Calu3 (cell line): ENCODE data around the gene CMIP. TPM values are rescaled to one million over a fixed set of nuclear protein-coding genes. Genes with fewer than 3 reads are reported as not detected.

ENCODE experiments used
- BruUV-seq: library from RNA; stranded (reverse); fragments of 400-500 nt; replicated peaks from 2 replicates; lab custom pipeline; 2021; lab: Mats Ljungman, UMichigan
- CTCF ChIA-PET: fragments of 300-600 bp; sonication (Branson Sonifier 250); formaldehyde crosslinking; loops from one replicate; lab custom pipeline; 2022; ENCODE audit warnings: antibody characterized with exemption; lab: Charles Lee
- DNase-seq: peaks from one replicate; pipeline ENCODE4 v3.0.0; 2022
- H3K27ac Mint-ChIP-seq: one replicate; pipeline ENCODE4 v1.8.0; 2022; ENCODE audit warnings: mixed read lengths; ENCODE audit not compliant: unreplicated experiment
- H3K27me3 Mint-ChIP-seq: one replicate; pipeline ENCODE4 v1.8.0; 2022; ENCODE audit warnings: mixed read lengths; ENCODE audit not compliant: unreplicated experiment
- H3K36me3 Mint-ChIP-seq: one replicate; pipeline ENCODE4 v1.8.0; 2022; ENCODE audit warnings: mild to moderate bottlenecking, moderate library complexity, mixed read lengths; ENCODE audit not compliant: insufficient read depth, unreplicated experiment
- H3K4me1 Mint-ChIP-seq: one replicate; pipeline ENCODE4 v1.8.0; 2022; ENCODE audit warnings: mild to moderate bottlenecking, low read depth, mixed read lengths; ENCODE audit not compliant: unreplicated experiment
- H3K4me3 Mint-ChIP-seq: one replicate; pipeline ENCODE4 v1.8.0; 2022; ENCODE audit warnings: mild to moderate bottlenecking, low read depth, moderate library complexity, mixed read lengths; ENCODE audit not compliant: unreplicated experiment
- H3K9me3 Mint-ChIP-seq: one replicate; pipeline ENCODE4 v1.8.0; 2022; ENCODE audit warnings: low read depth, mixed read lengths; ENCODE audit not compliant: unreplicated experiment
- intact Hi-C: fragments of 100-400 bp; cut with micrococcal nuclease; formaldehyde crosslinking; loops from one replicate; pipeline ENCODE4 v1.10.0; 2022; ENCODE audit not compliant: unreplicated experiment
- total RNA-seq: library from RNA; stranded (reverse); gene quantifications from 2 replicates; pipeline ENCODE4 v1.2.3, GENCODE V29; 2022
- TF ChIP-seq, protein P1 (sequence below): fragments of 200-600 bp; IDR thresholded peaks from one replicate; pipeline ENCODE4 v1.8.0; 2022; ENCODE audit warnings: antibody characterized with exemption; ENCODE audit not compliant: unreplicated experiment

The CMIP gene
- total RNA-seq, 1 experiment from 2014 or later = 82.7 TPM

DNA sequence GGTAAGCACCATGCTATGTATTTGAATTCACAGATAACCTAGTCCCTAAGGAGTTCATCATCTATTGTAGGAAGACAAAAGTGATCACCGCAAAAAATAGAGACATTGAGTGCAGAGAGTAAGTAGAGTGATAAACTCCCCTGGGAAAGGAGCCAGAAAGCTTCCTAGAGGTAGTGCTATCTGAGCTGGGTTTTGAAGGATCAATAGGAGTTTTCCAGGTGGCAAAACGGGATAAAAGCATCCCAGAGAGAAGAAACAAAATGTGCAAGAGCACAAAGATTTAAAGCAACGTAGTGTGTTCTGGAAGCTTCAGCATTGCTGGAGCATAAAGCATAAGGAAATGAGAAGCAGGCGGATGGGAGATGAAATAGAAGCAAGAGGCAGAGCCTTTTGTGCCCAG, 213.8 kb downstream of the CMIP start:
- no peaks in the 10 kb centered on the region for H3K27me3 Mint-ChIP-seq
- TF ChIP-seq, protein P1, sequence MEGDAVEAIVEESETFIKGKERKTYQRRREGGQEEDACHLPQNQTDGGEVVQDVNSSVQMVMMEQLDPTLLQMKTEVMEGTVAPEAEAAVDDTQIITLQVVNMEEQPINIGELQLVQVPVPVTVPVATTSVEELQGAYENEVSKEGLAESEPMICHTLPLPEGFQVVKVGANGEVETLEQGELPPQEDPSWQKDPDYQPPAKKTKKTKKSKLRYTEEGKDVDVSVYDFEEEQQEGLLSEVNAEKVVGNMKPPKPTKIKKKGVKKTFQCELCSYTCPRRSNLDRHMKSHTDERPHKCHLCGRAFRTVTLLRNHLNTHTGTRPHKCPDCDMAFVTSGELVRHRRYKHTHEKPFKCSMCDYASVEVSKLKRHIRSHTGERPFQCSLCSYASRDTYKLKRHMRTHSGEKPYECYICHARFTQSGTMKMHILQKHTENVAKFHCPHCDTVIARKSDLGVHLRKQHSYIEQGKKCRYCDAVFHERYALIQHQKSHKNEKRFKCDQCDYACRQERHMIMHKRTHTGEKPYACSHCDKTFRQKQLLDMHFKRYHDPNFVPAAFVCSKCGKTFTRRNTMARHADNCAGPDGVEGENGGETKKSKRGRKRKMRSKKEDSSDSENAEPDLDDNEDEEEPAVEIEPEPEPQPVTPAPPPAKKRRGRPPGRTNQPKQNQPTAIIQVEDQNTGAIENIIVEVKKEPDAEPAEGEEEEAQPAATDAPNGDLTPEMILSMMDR = no peak
- H3K27ac Mint-ChIP-seq = no peak overlapping the region
- no peak overlapping the region for H3K4me3 Mint-ChIP-seq
- intact Hi-C loops = no loop called here
- no TSS peak for BruUV-seq
- no peaks in the 10 kb centered on the region for H3K4me1 Mint-ChIP-seq
- H3K9me3 Mint-ChIP-seq = no peaks in the 10 kb centered on the region
- no peak for DNase-seq
- peaks cover 27% of the 10 kb centered on the region for H3K36me3 Mint-ChIP-seq
- CTCF ChIA-PET = no interaction called here

DNA sequence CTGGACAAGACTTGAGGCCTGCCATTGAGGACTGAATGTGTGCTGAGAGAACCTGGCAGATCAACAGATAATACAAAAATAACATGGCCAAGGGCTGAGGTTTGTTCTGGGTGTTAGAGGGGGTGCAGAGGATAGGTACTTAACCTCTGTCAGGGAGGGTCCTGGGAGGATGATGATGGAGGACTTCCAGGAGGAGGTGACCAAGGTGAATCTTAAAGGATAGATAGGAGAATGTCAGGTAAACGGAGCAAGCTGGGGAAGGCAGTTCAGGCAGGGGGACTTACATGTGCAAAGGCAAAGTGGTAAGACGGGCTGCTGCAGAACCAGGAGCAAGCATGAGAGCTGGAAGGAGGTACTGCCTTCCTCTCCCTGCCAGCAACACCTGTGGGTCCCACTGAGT, 214.6 kb downstream of the CMIP start:
- DNase-seq = no peak
- intact Hi-C loops = no loop called here
- peaks cover 35% of the 10 kb centered on the region for H3K36me3 Mint-ChIP-seq
- peak overlapping the region; percentile 25 for H3K27ac Mint-ChIP-seq
- no peaks in the 10 kb centered on the region for H3K4me1 Mint-ChIP-seq
- TF ChIP-seq, protein P1 = no peak
- CTCF ChIA-PET = no interaction called here
- no peaks in the 10 kb centered on the region for H3K27me3 Mint-ChIP-seq
- H3K9me3 Mint-ChIP-seq = no peaks in the 10 kb centered on the region
- BruUV-seq = no TSS peak
- no peak overlapping the region for H3K4me3 Mint-ChIP-seq

DNA sequence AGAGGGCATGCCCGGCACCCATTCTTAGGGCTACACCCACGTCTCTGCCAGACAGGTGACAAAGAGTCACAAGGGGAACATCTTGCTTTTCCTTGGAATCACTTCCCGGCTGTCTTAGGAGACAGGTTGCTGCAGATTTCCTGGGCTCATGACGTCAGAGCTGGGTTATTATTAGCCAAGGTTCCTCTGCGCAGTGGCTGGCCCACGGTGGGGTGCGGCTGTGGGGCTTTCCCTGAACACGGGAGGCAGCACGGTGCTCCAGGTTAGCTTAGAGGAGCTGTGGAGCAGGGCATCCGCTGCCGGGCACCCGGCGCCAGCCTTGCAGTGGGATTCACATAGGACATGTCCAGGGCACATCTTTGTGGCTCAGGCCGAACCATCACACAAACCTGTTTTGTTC, 216.5 kb downstream of the CMIP start:
- intact Hi-C loops = no loop called here
- peaks cover 42% of the 10 kb centered on the region for H3K36me3 Mint-ChIP-seq

DNA sequence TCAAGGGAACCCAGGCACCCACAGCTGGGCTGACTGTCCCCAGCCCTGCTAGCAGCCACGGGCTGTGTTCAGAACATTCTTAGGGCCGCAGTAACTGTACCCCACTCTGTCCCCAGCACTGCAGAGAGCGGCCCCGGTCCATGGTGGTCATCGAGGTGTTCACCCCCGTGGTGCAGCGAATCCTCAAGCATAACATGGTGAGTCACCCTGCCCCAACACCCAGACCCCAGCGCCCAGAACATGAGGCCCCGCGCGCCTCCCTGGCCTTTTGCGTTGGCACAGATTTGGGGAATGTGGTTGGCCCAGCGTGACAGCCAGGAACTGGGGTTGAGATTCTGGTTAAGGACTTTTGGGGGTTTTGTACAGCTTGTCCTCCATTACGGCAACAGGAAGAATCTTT, 219.5 kb downstream of the CMIP start:
- TF ChIP-seq, protein P1 = no peak
- CTCF ChIA-PET = no interaction called here
- no peak for DNase-seq
- Mint-ChIP-seq H3K4me1 (no peaks in the 10 kb centered on the region), H3K9me3 (no peaks in the 10 kb centered on the region), H3K27ac (no peak overlapping the region), H3K4me3 (no peak overlapping the region), H3K27me3 (no peaks in the 10 kb centered on the region), H3K36me3 (peaks cover 47% of the 10 kb centered on the region)
- intact Hi-C loops = no loop called here
- no TSS peak for BruUV-seq

More for the DNA sequence above, 216.5 kb downstream of the CMIP start:
- no peak overlapping the region for H3K27ac Mint-ChIP-seq
- CTCF ChIA-PET = no interaction called here
- no peaks in the 10 kb centered on the region for H3K27me3 Mint-ChIP-seq
- no TSS peak for BruUV-seq
- no peak overlapping the region for H3K4me3 Mint-ChIP-seq
- no peaks in the 10 kb centered on the region for H3K9me3 Mint-ChIP-seq
- DNase-seq = no peak
- H3K4me1 Mint-ChIP-seq = no peaks in the 10 kb centered on the region
- TF ChIP-seq, protein P1 = no peak
